SK-N-SH treated with all-trans-retinoic acid at 6 μM for 48 hours (cell line): Measurements from ENCODE around the gene CCDC57.

ENCODE experiments used
- ATAC-seq: fragments of 200-7000 bp; cut with Tn5 transposase; 3 replicates; pipeline ENCODE4 v1.9.1; 2020; ENCODE audit warnings: mild to moderate bottlenecking, moderate library complexity
- ARNTL ChIP-seq: fragments of 450-650 bp; formaldehyde crosslinking; IDR thresholded peaks from 2 replicates; pipeline ENCODE4 v1.5.0; 2020; ENCODE audit warnings: low read depth, mild to moderate bottlenecking, moderate library complexity, borderline replicate concordance
- BACH2 ChIP-seq: fragments of 250-450 bp; sonication (Bioruptor Pico); IDR thresholded peaks from 2 replicates; pipeline ENCODE4 v1.9.0; 2021; ENCODE audit warnings: mild to moderate bottlenecking, borderline replicate concordance
- CREB5 ChIP-seq: fragments of 250-450 bp; sonication (Bioruptor Pico); IDR thresholded peaks from 2 replicates; pipeline ENCODE4 v1.5.1; 2020; ENCODE audit warnings: low read depth, mild to moderate bottlenecking, moderate library complexity
- CSDC2 ChIP-seq: fragments of 250-450 bp; sonication (Bioruptor Pico); IDR thresholded peaks from 2 replicates; pipeline ENCODE4 v1.5.0; 2020; ENCODE audit warnings: mild to moderate bottlenecking, moderate library complexity
- CSRNP3 ChIP-seq: fragments of 250-450 bp; sonication (Bioruptor Pico); IDR thresholded peaks from 2 replicates; pipeline ENCODE4 v1.5.1; 2021; ENCODE audit warnings: mild to moderate bottlenecking, moderate library complexity
- ESRRG ChIP-seq: fragments of 250-450 bp; sonication (Bioruptor Pico); IDR thresholded peaks from 2 replicates; pipeline ENCODE4 v1.6.1; 2021; ENCODE audit warnings: mild to moderate bottlenecking
- GLIS3 ChIP-seq: fragments of 250-450 bp; sonication (Bioruptor Pico); IDR thresholded peaks from 2 replicates; pipeline ENCODE4 v1.5.0; 2020; ENCODE audit warnings: mild to moderate bottlenecking, moderate library complexity
- ISL1 ChIP-seq: fragments of 250-450 bp; sonication (Bioruptor Pico); IDR thresholded peaks from 2 replicates; pipeline ENCODE4 v2.1.2; 2022; ENCODE audit warnings: mild to moderate bottlenecking, moderate library complexity
- OSR1 ChIP-seq: fragments of 250-450 bp; sonication (Bioruptor Pico); IDR thresholded peaks from 2 replicates; pipeline ENCODE4 v1.8.0; 2022; ENCODE audit warnings: moderate library complexity, mild to moderate bottlenecking, inconsistent platforms
- PATZ1 ChIP-seq: fragments of 250-450 bp; sonication (Bioruptor Pico); IDR thresholded peaks from 2 replicates; pipeline ENCODE4 v1.8.0; 2020; ENCODE audit warnings: mild to moderate bottlenecking, moderate library complexity, borderline replicate concordance
- POU6F1 ChIP-seq: fragments of 250-450 bp; sonication (Bioruptor Pico); IDR thresholded peaks from 2 replicates; pipeline ENCODE4 v1.8.0; 2021; ENCODE audit warnings: low read depth, mild to moderate bottlenecking, moderate library complexity, borderline replicate concordance
- PPARA ChIP-seq: fragments of 250-450 bp; sonication (Bioruptor Pico); IDR thresholded peaks from 2 replicates; pipeline ENCODE4 v1.5.0; 2020; ENCODE audit warnings: mild to moderate bottlenecking, borderline replicate concordance
- RARB ChIP-seq: fragments of 250-450 bp; sonication (Bioruptor Pico); IDR thresholded peaks from 2 replicates; pipeline ENCODE4 v1.8.0; 2021; ENCODE audit warnings: mild to moderate bottlenecking, moderate library complexity
- SNAI2 ChIP-seq: fragments of 250-450 bp; sonication (Bioruptor Pico); IDR thresholded peaks from 2 replicates; pipeline ENCODE4 v1.5.0; 2020; ENCODE audit warnings: mild to moderate bottlenecking, moderate library complexity
- TCF4 ChIP-seq: fragments of 250-450 bp; sonication (Bioruptor Pico); IDR thresholded peaks from 2 replicates; pipeline ENCODE4 v1.8.0; 2021; ENCODE audit warnings: mild to moderate bottlenecking, moderate library complexity, borderline replicate concordance
- TOX ChIP-seq: fragments of 250-450 bp; sonication (Bioruptor Pico); IDR thresholded peaks from 2 replicates; pipeline ENCODE4 v1.8.0; 2021; ENCODE audit warnings: mild to moderate bottlenecking, moderate library complexity, borderline replicate concordance
- ZC3H10 ChIP-seq: fragments of 250-450 bp; sonication (Bioruptor Pico); IDR thresholded peaks from 2 replicates; pipeline ENCODE4 v1.5.1; 2021; ENCODE audit warnings: mild to moderate bottlenecking, moderate library complexity
- ZNF565 ChIP-seq: fragments of 450-650 bp; formaldehyde crosslinking; conservative IDR thresholded peaks from 2 replicates; pipeline ENCODE4 v1.5.0; 2020; ENCODE audit warnings: low read depth, mild to moderate bottlenecking, moderate library complexity
- ZNF70 ChIP-seq: fragments of 450-650 bp; formaldehyde crosslinking; IDR thresholded peaks from 2 replicates; pipeline ENCODE4 v1.5.0; 2020; ENCODE audit warnings: mild to moderate bottlenecking, moderate library complexity
- ZNF8 ChIP-seq: fragments of 450-650 bp; formaldehyde crosslinking; IDR thresholded peaks from 2 replicates; pipeline ENCODE4 v1.5.0; 2020; ENCODE audit warnings: mild to moderate bottlenecking, moderate library complexity

The CCDC57 gene

GRCh38 chr17:82180776-82181528, 31.7 kb downstream of the CCDC57 start (continued):
- TF ChIP-seq CREB5 (no peak), GLIS3 (CRISPR knock-in tag) (no peak), ZNF70 (CRISPR knock-in tag) (no peak), ISL1 (no peak), PPARA (no peak), CSRNP3 (CRISPR knock-in tag) (no peak)

- no peak for ATAC-seq
- TF ChIP-seq BACH2 (no peak), GLIS3 (CRISPR knock-in tag) (no peak), CSRNP3 (CRISPR knock-in tag) (no peak), ZNF70 (CRISPR knock-in tag) (no peak)
- TF ChIP-seq, all 23 proteins: peak for 0
Measured at GRCh38 chr17:82179946-82180475, 32.6 kb downstream of the CCDC57 start.

- TF ChIP-seq ZNF565 (CRISPR knock-in tag) (no peak), ISL1 (no peak), POU6F1 (no peak), BACH2 (no peak), TOX (no peak), CSDC2 (CRISPR knock-in tag) (no peak), ZC3H10 (CRISPR knock-in tag) (no peak), ESRRG (CRISPR knock-in tag) (no peak), TCF4 (CRISPR knock-in tag) (no peak), ZNF8 (CRISPR knock-in tag) (no peak), CREB5 (no peak), RARB (CRISPR knock-in tag) (no peak), OSR1 (CRISPR knock-in tag) (no peak), ARNTL (CRISPR knock-in tag) (no peak), SNAI2 (no peak), ZNF70 (CRISPR knock-in tag) (no peak), PATZ1 (CRISPR knock-in tag) (no peak), PPARA (no peak)
- ATAC-seq, result no peak
Measured at GRCh38 chr17:82179412-82179811, 33.2 kb downstream of the CCDC57 start.
